K562 (cell line): ENCODE data around the gene NAB1. TPM values are rescaled to one million over a fixed set of nuclear protein-coding genes. Genes with fewer than 3 reads are reported as not detected.

ENCODE experiments used
- ATAC-seq: fragments of 200-7000 bp; cut with Tn5 transposase; 3 replicates; pipeline ENCODE4 v1.9.1; 2020; ENCODE audit warnings: moderate library complexity
- BruUV-seq: library from RNA; stranded (reverse); fragments of 400-500 nt; replicated peaks from 2 replicates; lab custom pipeline; 2021; lab: Mats Ljungman, UMichigan
- CTCF ChIA-PET: fragments of 300-600 bp; formaldehyde crosslinking; extraction: SDS; loops from one replicate; lab custom pipeline; 2021; ENCODE audit warnings: low intra/inter-chr PET ratio; lab: Yijun Ruan, JAX
- POLR2A ChIA-PET: fragments of 300-600, 350-650 bp; sonication (Branson Sonifier 250); formaldehyde crosslinking; extraction: SDS; loops from one replicate; lab custom pipeline; 2021; ENCODE audit warnings: antibody characterized with exemption, inconsistent platforms; lab: Yijun Ruan, JAX
- DNase-seq, 4 experiments: peaks; one replicate each; pipeline versions ENCODE4 v3.0.0 to v3.0.0-alpha.2; 2011 to 2018; ENCODE audit warnings: low spot score in 3 of 4, mixed read lengths in 3 of 4; ENCODE audit errors: extremely low read depth in 1 of 4
- FAIRE-seq: peaks from 2 replicates; lab custom pipeline; 2011; peaks lifted over from hg19 to GRCh38; lab: Jason Lieb, UNC
- H2AFZ ChIP-seq: 2 replicates; pipeline ENCODE4 v1.6.0; 2011; ENCODE audit warnings: low read depth, low read length, control low read depth, inconsistent platforms
- H3K27ac ChIP-seq: fragments of 200-600 bp; 3 replicates; pipeline ENCODE4 v1.8.0; 2011; ENCODE audit warnings: low read depth, mild to moderate bottlenecking, control low read depth, inconsistent platforms, low read length, moderate library complexity, mixed read lengths; ENCODE audit errors: extremely low read depth
- H3K27me3 ChIP-seq, 2 experiments: fragments of 300-600 bp in 1 of 2; 2 replicates in 1 of 2; 3 replicates in 1 of 2; pipeline versions ENCODE4 v1.6.0 to v1.8.0; 2011; ENCODE audit warnings: inconsistent platforms in 2 of 2, low read length in 2 of 2, mild to moderate bottlenecking in 1 of 2, mixed read lengths in 1 of 2, moderate library complexity in 1 of 2; ENCODE audit not compliant: control insufficient read depth in 2 of 2, insufficient read depth in 2 of 2
- H3K36me3 ChIP-seq: fragments of 300-600 bp; 3 replicates; pipeline ENCODE4 v1.8.0; 2011; ENCODE audit warnings: mild to moderate bottlenecking, low read length, inconsistent platforms; ENCODE audit not compliant: control insufficient read depth, insufficient read depth
- H3K4me1 ChIP-seq, 2 experiments: fragments of 200-600 bp in 1 of 2; replicated peaks in 1 of 2; 2 replicates in 1 of 2; 3 replicates in 1 of 2; pipeline versions ENCODE4 v1.5.1 to v1.8.0; 2011; ENCODE audit warnings: inconsistent platforms in 2 of 2, low read length in 2 of 2, mild to moderate bottlenecking in 1 of 2, mixed read lengths in 1 of 2, moderate library complexity in 1 of 2; ENCODE audit not compliant: control insufficient read depth in 2 of 2, insufficient read depth in 2 of 2
- H3K4me2 ChIP-seq: 2 replicates; pipeline ENCODE4 v1.6.1; 2011; ENCODE audit warnings: low read length, control low read depth, inconsistent platforms, mixed read lengths; ENCODE audit not compliant: insufficient read depth
- H3K4me3 ChIP-seq: fragments of 200-600 bp; sonication (generic), shearing (Covaris generic); 2 replicates; pipeline ENCODE4 v1.5.1; 2016; ENCODE audit warnings: control low read depth, inconsistent platforms
- H3K79me2 ChIP-seq: fragments of 200-600 bp; 3 replicates; pipeline ENCODE4 v1.8.0; 2011; ENCODE audit warnings: low read length, inconsistent platforms; ENCODE audit not compliant: control insufficient read depth, insufficient read depth
- H3K9ac ChIP-seq, 2 experiments: 2 replicates each; pipeline versions ENCODE4 v1.6.0 to v1.6.1; 2011; ENCODE audit warnings: low read depth in 2 of 2, low read length in 2 of 2, control low read depth in 1 of 2, inconsistent platforms in 1 of 2, mild to moderate bottlenecking in 1 of 2, mixed read lengths in 1 of 2; ENCODE audit not compliant: insufficient read depth in 1 of 2
- H3K9me1 ChIP-seq: one replicate; pipeline ENCODE4 v1.6.0; 2011; ENCODE audit warnings: inconsistent platforms, mild to moderate bottlenecking, low read length, moderate library complexity; ENCODE audit not compliant: control insufficient read depth, insufficient read depth
- H3K9me3 ChIP-seq: replicated peaks from 2 replicates; pipeline ENCODE4 v1.5.1; 2011; ENCODE audit warnings: low read depth, low read length, inconsistent platforms; ENCODE audit not compliant: control insufficient read depth, insufficient read depth
- H4K20me1 ChIP-seq: replicated peaks from 2 replicates; pipeline ENCODE4 v1.6.1; 2011; ENCODE audit warnings: low read length, inconsistent platforms, mixed read lengths; ENCODE audit not compliant: control insufficient read depth, insufficient read depth
- KAT8 ChIP-seq: fragments of 450-650 bp; IDR thresholded peaks from 2 replicates; pipeline ENCODE4 v1.6.1; 2016; ENCODE audit warnings: low read depth, mild to moderate bottlenecking
- PKNOX1 ChIP-seq: fragments of 450-650 bp; IDR thresholded peaks from 2 replicates; pipeline ENCODE4 v1.6.1; 2016
- RAD21 ChIP-seq, 2 experiments: fragments of 250-450 bp in 1 of 2; fragments of 450-650 bp in 1 of 2; sonication (Bioruptor Pico) in 1 of 2; formaldehyde crosslinking in 1 of 2; IDR thresholded peaks in 1 of 2; conservative IDR thresholded peaks in 1 of 2; 2 replicates each; pipeline versions ENCODE4 v1.4.0 to v1.8.0; 2020 to 2022; ENCODE audit warnings: mild to moderate bottlenecking in 2 of 2, moderate library complexity in 1 of 2
- WGBS: fragments of 100-300 bp; shearing (Covaris generic); methylation state at CpG from one replicate; pipeline ENCODE4 v1.1.6; 2016; ENCODE audit warnings: low coverage, mixed read lengths; ENCODE audit not compliant: insufficient coverage; ENCODE audit errors: missing lambda C conversion rate; 5-methylcytosine and 5-hydroxymethylcytosine counted together
- in situ Hi-C: fragments of 300-500 bp; cut with MboI; formaldehyde crosslinking; loops from 4 replicates; pipeline ENCODE4 v1.15.0; 2018; ENCODE audit warnings: inconsistent platforms, mixed read lengths
- intact Hi-C: fragments of 100-400 bp; cut with micrococcal nuclease; formaldehyde crosslinking; loops from 2 replicates; pipeline ENCODE4 v1.14.2; 2022
- polyA plus RNA-seq, 8 experiments: library from polyadenylated mRNA; depleted of rRNA in 4 of 8; stranded (reverse) in 5 of 8; unstranded in 3 of 8; fragments of >200 nt; fragmentation: Nextera tagmentation in 2 of 8; fragmentation: Illumina TruSeq in 1 of 8; extraction: Ambion mirVana in 2 of 8; extraction: Trizol in 1 of 8; gene quantifications; 2 replicates each; pipeline versions ENCODE4 v1.2.1 to v1.2.3, GENCODE V29; 2011 to 2014; ENCODE audit warnings: inconsistent platforms in 1 of 8, missing spikeins in 1 of 8
- total RNA-seq, 7 experiments: library from RNA; depleted of rRNA in 6 of 7; stranded (reverse); fragments of >200 nt in 6 of 7; fragmentation: Illumina TruSeq in 2 of 7; extraction: Trizol in 2 of 7; gene quantifications; 2 replicates each; pipeline versions ENCODE4 v1.2.1 to v1.2.3, GENCODE V29; 2011 to 2021; ENCODE audit warnings: low replicate concordance in 1 of 7
- TF ChIP-seq, protein P1 (sequence below): sonication (generic); formaldehyde crosslinking; IDR thresholded peaks from 2 replicates; pipeline ENCODE4 v1.8.0; 2022; ENCODE audit warnings: mild to moderate bottlenecking, missing genetic modification reagents
- TF ChIP-seq, protein P2 (sequence below), 3 experiments: IDR thresholded peaks in 2 of 3; conservative IDR thresholded peaks in 1 of 3; 2 replicates each; pipeline ENCODE4 v1.5.1; 2011 to 2012; ENCODE audit warnings: low read length in 3 of 3, mild to moderate bottlenecking in 3 of 3, control low read depth in 2 of 3, improper control_type of control experiment in 1 of 3, inconsistent platforms in 1 of 3, low read depth in 1 of 3, mixed read lengths in 1 of 3, moderate library complexity in 1 of 3; ENCODE audit not compliant: insufficient read depth in 2 of 3
- TF ChIP-seq, protein P3 (sequence below): fragments of 250-450 bp; sonication (Bioruptor Pico); IDR thresholded peaks from 2 replicates; pipeline ENCODE4 v1.8.0; 2022; ENCODE audit warnings: moderate library complexity, mild to moderate bottlenecking, inconsistent platforms

NAB1 gene
- total and polyA plus RNA-seq, 9 of the 15 experiments (the other 6 are each of a cell fraction or from before 2014, with no cell fraction given) = 3.1 to 23.0 (median 16.3) TPM

GRCh38 chr2:190698895-190699294 is 50.0 kb downstream of the NAB1 start:
- peak in 2 of 4 experiments; percentile 18 to 21 for DNase-seq
- no peaks in the 10 kb centered on the region for H3K9me1 ChIP-seq
- intact Hi-C loops (no loop called here), in situ Hi-C loops (no loop called here)
- ATAC-seq = peak; percentile 72
- TF ChIP-seq RAD21 (CRISPR knock-in tag; conservative IDR thresholded peaks at IDR 0.05 in 1 of 2, IDR thresholded peaks at IDR 0.05 in 1 of 2) (peak in 1 of 2 experiments; percentile 17; a peak in 2 of 4 replicates), PKNOX1 (no peak), KAT8 (no peak)
- TF ChIP-seq, protein P1, sequence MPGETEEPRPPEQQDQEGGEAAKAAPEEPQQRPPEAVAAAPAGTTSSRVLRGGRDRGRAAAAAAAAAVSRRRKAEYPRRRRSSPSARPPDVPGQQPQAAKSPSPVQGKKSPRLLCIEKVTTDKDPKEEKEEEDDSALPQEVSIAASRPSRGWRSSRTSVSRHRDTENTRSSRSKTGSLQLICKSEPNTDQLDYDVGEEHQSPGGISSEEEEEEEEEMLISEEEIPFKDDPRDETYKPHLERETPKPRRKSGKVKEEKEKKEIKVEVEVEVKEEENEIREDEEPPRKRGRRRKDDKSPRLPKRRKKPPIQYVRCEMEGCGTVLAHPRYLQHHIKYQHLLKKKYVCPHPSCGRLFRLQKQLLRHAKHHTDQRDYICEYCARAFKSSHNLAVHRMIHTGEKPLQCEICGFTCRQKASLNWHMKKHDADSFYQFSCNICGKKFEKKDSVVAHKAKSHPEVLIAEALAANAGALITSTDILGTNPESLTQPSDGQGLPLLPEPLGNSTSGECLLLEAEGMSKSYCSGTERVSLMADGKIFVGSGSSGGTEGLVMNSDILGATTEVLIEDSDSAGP (CRISPR knock-in tag) = no peak
- TF ChIP-seq, protein P2, sequence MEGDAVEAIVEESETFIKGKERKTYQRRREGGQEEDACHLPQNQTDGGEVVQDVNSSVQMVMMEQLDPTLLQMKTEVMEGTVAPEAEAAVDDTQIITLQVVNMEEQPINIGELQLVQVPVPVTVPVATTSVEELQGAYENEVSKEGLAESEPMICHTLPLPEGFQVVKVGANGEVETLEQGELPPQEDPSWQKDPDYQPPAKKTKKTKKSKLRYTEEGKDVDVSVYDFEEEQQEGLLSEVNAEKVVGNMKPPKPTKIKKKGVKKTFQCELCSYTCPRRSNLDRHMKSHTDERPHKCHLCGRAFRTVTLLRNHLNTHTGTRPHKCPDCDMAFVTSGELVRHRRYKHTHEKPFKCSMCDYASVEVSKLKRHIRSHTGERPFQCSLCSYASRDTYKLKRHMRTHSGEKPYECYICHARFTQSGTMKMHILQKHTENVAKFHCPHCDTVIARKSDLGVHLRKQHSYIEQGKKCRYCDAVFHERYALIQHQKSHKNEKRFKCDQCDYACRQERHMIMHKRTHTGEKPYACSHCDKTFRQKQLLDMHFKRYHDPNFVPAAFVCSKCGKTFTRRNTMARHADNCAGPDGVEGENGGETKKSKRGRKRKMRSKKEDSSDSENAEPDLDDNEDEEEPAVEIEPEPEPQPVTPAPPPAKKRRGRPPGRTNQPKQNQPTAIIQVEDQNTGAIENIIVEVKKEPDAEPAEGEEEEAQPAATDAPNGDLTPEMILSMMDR (IDR thresholded peaks at IDR 0.05 in 2 of 3, conservative IDR thresholded peaks at IDR 0.05 in 1 of 3; ENCODE audit: insufficient read depth in 2 of 3, low read depth in 1 of 3, low read length in 3 of 3) = peak in 2 of 3 experiments; percentile 29 to 39; a peak in 3 of 6 replicates
- TF ChIP-seq, protein P3, sequence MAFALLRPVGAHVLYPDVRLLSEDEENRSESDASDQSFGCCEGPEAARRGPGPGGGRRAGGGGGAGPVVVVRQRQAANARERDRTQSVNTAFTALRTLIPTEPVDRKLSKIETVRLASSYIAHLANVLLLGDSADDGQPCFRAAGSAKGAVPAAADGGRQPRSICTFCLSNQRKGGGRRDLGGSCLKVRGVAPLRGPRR (CRISPR knock-in tag) = no peak
- no peak overlapping the region for H3K4me2 ChIP-seq
- no peak overlapping the region for H3K9ac ChIP-seq
- 33% methylated on average over 5 of the region's 5 CpGs for WGBS
- H3K27ac ChIP-seq = no peak overlapping the region
- no TSS peak for BruUV-seq
- CTCF ChIA-PET = no interaction called here
- no peaks in the 10 kb centered on the region for H3K9me3 ChIP-seq
- no peaks in the 10 kb centered on the region for H4K20me1 ChIP-seq
- H3K36me3 ChIP-seq = no peaks in the 10 kb centered on the region
- no peaks in the 10 kb centered on the region for H3K79me2 ChIP-seq
- no peak overlapping the region for H3K4me3 ChIP-seq
- H2AFZ ChIP-seq = peak overlapping the region; percentile 19; the same call in 1 of the 2 replicates
- H3K4me1 ChIP-seq = no peaks in the 10 kb centered on the region; a peak in 1 of 5 replicates
- no peaks in the 10 kb centered on the region for H3K27me3 ChIP-seq
- FAIRE-seq = peak; percentile 37
- POLR2A ChIA-PET = no interaction called here
